Suprapubic skin (tissue), 4 donors: Measurements from ENCODE around the gene LEMD3.

Experiments
- CTCF ChIP-seq, 2 donors: fragments of 200-600 bp in 1 of 2; fragments of 450-650 bp in 1 of 2; sonication (generic) in 1 of 2; IDR thresholded peaks; one replicate each; pipeline ENCODE4 v1.5.1; 2016 to 2019; ENCODE audit warnings: antibody characterized with exemption in 2 of 2, mild to moderate bottlenecking in 1 of 2, moderate library complexity in 1 of 2
- POLR2A ChIP-seq, 2 donors: fragments of 450-650 bp; IDR thresholded peaks; one replicate each; pipeline ENCODE4 v1.6.1; 2017; ENCODE audit warnings: antibody characterized with exemption in 2 of 2, mild to moderate bottlenecking in 2 of 2, moderate library complexity in 2 of 2
- POLR2AphosphoS5 ChIP-seq, 3 donors: sonication (generic); formaldehyde crosslinking; IDR thresholded peaks; one replicate each; pipeline ENCODE4 v1.6.1; 2017; ENCODE audit warnings: antibody characterized with exemption in 3 of 3

GRCh38 chr12:65203376-65203775, 34.0 kb downstream of the LEMD3 start:
- TF ChIP-seq POLR2AphosphoS5 (IDR thresholded peaks at IDR 0.05) (no peak), POLR2A (IDR thresholded peaks at IDR 0.05) (no peak), CTCF (IDR thresholded peaks at IDR 0.05) (no peak)
